Mesendoderm (in vitro differentiated cells): ENCODE data around the gene HAPLN2.
A peak's percentile ranks its signal among the peaks of the same experiment; 100 is the strongest.
"Not testable (repeated sequence)": the region's sequence is repeated elsewhere in the genome, so short reads cannot be mapped to it uniquely, and the experiment has no call there.

Experiments used
- DNase-seq: peaks from one replicate; pipeline ENCODE4 v3.0.0; 2013
- H2AK5ac ChIP-seq: 2 replicates; pipeline ENCODE4 v1.6.1; 2013; ENCODE audit warnings: low read length, inconsistent platforms
- H2BK120ac ChIP-seq: 2 replicates; pipeline ENCODE4 v1.6.1; 2013; ENCODE audit warnings: low read depth, mild to moderate bottlenecking, low read length, moderate library complexity, mixed read lengths
- H2BK15ac ChIP-seq: replicated peaks from 2 replicates; pipeline ENCODE4 v1.6.1; 2013; ENCODE audit warnings: low read depth, mild to moderate bottlenecking, moderate library complexity
- H2BK5ac ChIP-seq: 2 replicates; pipeline ENCODE4 v1.6.1; 2013; ENCODE audit warnings: low read length, inconsistent platforms
- H3K18ac ChIP-seq: 2 replicates; pipeline ENCODE4 v1.6.1; 2013; ENCODE audit warnings: mild to moderate bottlenecking, low read length, mixed read lengths
- H3K23ac ChIP-seq: one replicate; pipeline ENCODE4 v1.6.1; 2013; ENCODE audit warnings: low read length
- H3K27ac ChIP-seq: 2 replicates; pipeline ENCODE4 v1.5.1; 2013; ENCODE audit warnings: low read depth, mild to moderate bottlenecking, inconsistent platforms, low read length, moderate library complexity
- H3K27me3 ChIP-seq: 2 replicates; pipeline ENCODE4 v1.6.1; 2013; ENCODE audit warnings: low read length, control low read depth, mild to moderate bottlenecking, inconsistent platforms; ENCODE audit not compliant: insufficient read depth, poor library complexity
- H3K36me3 ChIP-seq: 2 replicates; pipeline ENCODE4 v1.6.1; 2013; ENCODE audit warnings: low read length, inconsistent platforms; ENCODE audit not compliant: control insufficient read depth, insufficient read depth
- H3K4ac ChIP-seq: one replicate; pipeline ENCODE4 v1.6.1; 2013; ENCODE audit warnings: low read depth, mild to moderate bottlenecking, low read length, moderate library complexity
- H3K4me1 ChIP-seq: 2 replicates; pipeline ENCODE4 v1.6.1; 2013; ENCODE audit warnings: low read depth, low read length, inconsistent platforms; ENCODE audit not compliant: control insufficient read depth
- H3K4me2 ChIP-seq: 2 replicates; pipeline ENCODE4 v1.6.1; 2013; ENCODE audit warnings: low read length
- H3K4me3 ChIP-seq: 2 replicates; pipeline ENCODE4 v1.5.1; 2013; ENCODE audit warnings: mild to moderate bottlenecking, low read length
- H3K56ac ChIP-seq: one replicate; pipeline ENCODE4 v1.6.1; 2013; ENCODE audit warnings: low read length
- H3K79me1 ChIP-seq: 2 replicates; pipeline ENCODE4 v1.6.1; 2013; ENCODE audit warnings: low read length, inconsistent platforms
- H3K79me2 ChIP-seq: 2 replicates; pipeline ENCODE4 v1.6.1; 2013; ENCODE audit warnings: mild to moderate bottlenecking, low read length; ENCODE audit not compliant: control insufficient read depth, insufficient read depth
- H3K9ac ChIP-seq: 2 replicates; pipeline ENCODE4 v1.6.1; 2013; ENCODE audit warnings: low read length, inconsistent platforms
- H4K5ac ChIP-seq: one replicate; pipeline ENCODE4 v1.6.1; 2013; ENCODE audit warnings: low read length
- H4K8ac ChIP-seq: one replicate; pipeline ENCODE4 v1.6.1; 2013; ENCODE audit warnings: low read depth, mild to moderate bottlenecking, control low read depth, low read length, moderate library complexity
- WGBS: extraction: QIAGEN DNeasy Blood & Tissue Kit; methylation state at CpG from one replicate; pipeline ENCODE4 v1.1.7; 2013; ENCODE audit warnings: low lambda C conversion rate, missing lambda C conversion rate; ENCODE audit not compliant: insufficient coverage; ENCODE audit errors: extremely low coverage; 5-methylcytosine and 5-hydroxymethylcytosine counted together

Gene HAPLN2

GRCh38 chr1:156602557-156602993 lies 16.6 kb upstream of the HAPLN2 start:
- H4K5ac ChIP-seq, result no peak overlapping the region
- H3K27ac ChIP-seq, result no peak overlapping the region
- H2AK5ac ChIP-seq, result no peak overlapping the region
- H2BK120ac ChIP-seq, result no peak overlapping the region
- H3K79me1 ChIP-seq, result peaks cover 14% of the 10 kb centered on the region
- peak overlapping the region; percentile 43 for H3K4ac ChIP-seq
- H3K27me3 ChIP-seq, result no peaks in the 10 kb centered on the region
- H3K9ac ChIP-seq, result peak overlapping the region; percentile 45
- H3K36me3 ChIP-seq, result no peaks in the 10 kb centered on the region
- WGBS, result no CpG with 5 or more reads among the region's 10 CpGs
- H3K4me2 ChIP-seq, result no peak overlapping the region
- H3K18ac ChIP-seq, result no peak overlapping the region
- no peak overlapping the region for H2BK5ac ChIP-seq
- H3K4me3 ChIP-seq, result no peak overlapping the region
- peak overlapping the region; percentile 77 for H3K56ac ChIP-seq
- peak overlapping the region; percentile 65 for H4K8ac ChIP-seq
- DNase-seq, result peak; percentile 62
- peaks cover 13% of the 10 kb centered on the region for H3K79me2 ChIP-seq
- H2BK15ac ChIP-seq, result no peak overlapping the region
- no peak overlapping the region for H3K23ac ChIP-seq
- H3K4me1 ChIP-seq, result no peaks in the 10 kb centered on the region

- H3K56ac ChIP-seq, H2BK5ac ChIP-seq, H3K18ac ChIP-seq, H2AK5ac ChIP-seq, H3K4me2 ChIP-seq, H4K8ac ChIP-seq, H3K79me1 ChIP-seq, H3K23ac ChIP-seq, H3K27me3 ChIP-seq, H3K4ac ChIP-seq, H3K36me3 ChIP-seq, H3K9ac ChIP-seq, H3K79me2 ChIP-seq, H3K4me3 ChIP-seq, H4K5ac ChIP-seq, DNase-seq, H3K4me1 ChIP-seq, H3K27ac ChIP-seq, H2BK120ac ChIP-seq, H2BK15ac ChIP-seq: not testable (repeated sequence)
- WGBS, result no CpG with 5 or more reads among the region's 4 CpGs
Measured at GRCh38 chr1:156607344-156607743, 11.9 kb upstream of the HAPLN2 start.

- Histone ChIP-seq H3K56ac (no peak overlapping the region), H2AK5ac (no peak overlapping the region), H3K4me1 (no peaks in the 10 kb centered on the region), H3K79me1 (no peaks in the 10 kb centered on the region), H3K18ac (no peak overlapping the region), H2BK120ac (no peak overlapping the region), H3K4me3 (no peak overlapping the region), H3K23ac (no peak overlapping the region), H3K27me3 (no peaks in the 10 kb centered on the region), H3K4me2 (no peak overlapping the region), H3K36me3 (no peaks in the 10 kb centered on the region), H4K8ac (no peak overlapping the region), H3K27ac (no peak overlapping the region), H3K9ac (no peak overlapping the region), H3K79me2 (no peaks in the 10 kb centered on the region), H4K5ac (no peak overlapping the region), H2BK5ac (no peak overlapping the region), H2BK15ac (no peak overlapping the region), H3K4ac (no peak overlapping the region)
- no CpG with 5 or more reads among the region's 7 CpGs for WGBS
- peak; percentile 90 for DNase-seq
Measured at GRCh38 chr1:156608036-156608674, 11.1 kb upstream of the HAPLN2 start.

DNA sequence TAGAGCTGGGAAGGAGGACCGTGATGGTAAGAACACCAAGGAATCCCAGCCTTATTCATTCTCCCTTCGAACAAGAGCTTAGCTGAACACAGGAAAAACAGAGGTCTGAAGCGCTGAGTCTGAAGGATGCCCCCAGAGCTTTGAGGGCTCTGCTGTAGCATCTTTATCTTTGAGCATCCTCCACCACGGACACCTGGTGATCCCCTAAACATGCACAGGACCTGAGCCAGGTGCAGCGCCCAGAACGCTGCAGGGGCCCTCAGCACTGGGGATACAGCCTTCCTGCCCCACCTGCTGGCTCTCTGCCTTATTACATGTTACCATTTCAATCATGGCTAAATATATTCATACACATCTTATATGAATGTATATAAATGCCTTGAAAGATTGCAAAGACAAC lies 10.2 kb upstream of the HAPLN2 start:
- no CpG with 5 or more reads among the region's 6 CpGs for WGBS
- no peak for DNase-seq
- Histone ChIP-seq H4K8ac (no peak overlapping the region), H3K36me3 (no peaks in the 10 kb centered on the region), H3K4me2 (no peak overlapping the region), H3K9ac (no peak overlapping the region), H3K4me3 (no peak overlapping the region), H3K4me1 (no peaks in the 10 kb centered on the region), H3K79me1 (no peaks in the 10 kb centered on the region), H3K56ac (no peak overlapping the region), H3K18ac (no peak overlapping the region), H4K5ac (no peak overlapping the region), H3K27me3 (no peaks in the 10 kb centered on the region), H3K27ac (no peak overlapping the region), H2BK5ac (no peak overlapping the region), H2BK120ac (no peak overlapping the region), H2AK5ac (no peak overlapping the region), H2BK15ac (no peak overlapping the region), H3K4ac (no peak overlapping the region), H3K79me2 (no peaks in the 10 kb centered on the region), H3K23ac (no peak overlapping the region)

DNA sequence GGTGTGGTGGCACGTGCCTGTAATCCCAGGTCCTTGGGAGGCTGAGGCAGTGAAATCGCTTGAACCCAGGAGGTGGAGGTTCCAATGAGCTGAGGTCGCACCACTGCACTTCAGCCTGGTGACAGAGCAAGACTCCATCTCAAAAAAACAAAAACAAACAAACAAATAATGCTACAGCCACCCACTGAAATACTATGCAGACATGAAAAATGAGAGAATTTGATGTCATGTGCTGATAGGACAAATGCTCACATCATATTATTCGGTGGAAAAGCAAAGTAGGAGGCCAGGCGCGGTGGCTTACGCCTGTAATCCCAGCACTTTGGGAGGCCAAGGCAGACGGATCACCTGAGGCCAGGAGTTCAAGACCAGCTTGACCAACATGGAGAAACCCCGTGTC lies 9.1 kb upstream of the HAPLN2 start:
- not testable (repeated sequence) for DNase-seq, H2AK5ac ChIP-seq, H2BK120ac ChIP-seq

DNA sequence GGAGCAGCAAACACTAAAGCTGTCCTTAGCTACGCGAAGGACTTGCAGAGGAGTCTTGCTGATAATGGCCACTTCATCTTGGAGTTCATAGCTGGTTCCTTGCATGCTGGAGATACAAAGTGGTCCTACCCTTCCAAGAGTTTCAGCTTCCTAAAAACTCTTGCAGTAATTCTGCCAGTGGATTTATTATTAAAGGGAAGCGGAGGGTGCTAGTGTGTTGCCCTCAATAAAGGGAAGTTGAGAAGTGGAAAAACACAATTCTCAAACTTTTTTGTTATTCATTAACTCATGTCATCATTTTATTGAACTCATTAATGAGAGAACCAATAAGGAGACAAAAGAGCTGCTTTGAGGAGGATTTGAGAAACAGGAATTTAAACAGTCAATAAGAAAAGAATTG lies 6.5 kb upstream of the HAPLN2 start:
- Histone ChIP-seq H3K79me2 (no peaks in the 10 kb centered on the region), H2BK120ac (no peak overlapping the region), H3K4me1 (no peaks in the 10 kb centered on the region), H3K4me3 (no peak overlapping the region), H3K4ac (no peak overlapping the region), H3K27ac (no peak overlapping the region), H2BK5ac (no peak overlapping the region), H3K27me3 (no peaks in the 10 kb centered on the region), H3K36me3 (no peaks in the 10 kb centered on the region), H3K79me1 (no peaks in the 10 kb centered on the region), H3K23ac (no peak overlapping the region), H4K8ac (no peak overlapping the region), H3K4me2 (no peak overlapping the region), H2AK5ac (no peak overlapping the region), H3K9ac (no peak overlapping the region), H2BK15ac (no peak overlapping the region), H3K56ac (no peak overlapping the region), H4K5ac (no peak overlapping the region), H3K18ac (no peak overlapping the region)
- no peak for DNase-seq
- WGBS, result no CpG with 5 or more reads among the region's 3 CpGs

More for the DNA sequence above, 9.1 kb upstream of the HAPLN2 start:
- not testable (repeated sequence) for H3K27me3 ChIP-seq, H2BK5ac ChIP-seq, H3K4ac ChIP-seq, H4K5ac ChIP-seq, H3K36me3 ChIP-seq, H2BK15ac ChIP-seq, H3K9ac ChIP-seq, H3K23ac ChIP-seq, H3K79me1 ChIP-seq, H3K79me2 ChIP-seq, H4K8ac ChIP-seq, H3K56ac ChIP-seq, H3K4me3 ChIP-seq, H3K4me1 ChIP-seq, H3K18ac ChIP-seq, H3K4me2 ChIP-seq, H3K27ac ChIP-seq
- WGBS, result no CpG with 5 or more reads among the region's 9 CpGs
